ENCODE results near the gene CTNND2. TPM values are rescaled to one million over a fixed set of nuclear protein-coding genes. Genes with fewer than 3 reads are reported as not detected.

CTNND2 gene
- total RNA-seq, 1 donor from 2014 or later = 13.9 TPM

GRCh38 chr5:11584017-11584416 is 320.2 kb downstream of the CTNND2 start:
- no peak overlapping the region for H3K4me3 ChIP-seq
- H3K9ac ChIP-seq = no peak overlapping the region
- H3K4me3 Mint-ChIP-seq = no peak overlapping the region
- H3K27me3 ChIP-seq = no peaks in the 10 kb centered on the region
- no peaks in the 10 kb centered on the region for H3K9me3 ChIP-seq (ENCODE audit: low read depth)
- H3K27ac ChIP-seq = no peak overlapping the region
- TF ChIP-seq EZH2 (IDR thresholded peaks at IDR 0.05) = no peak
- TF ChIP-seq CTCF (IDR thresholded peaks at IDR 0.05) = no peak
- TF ChIP-seq EZH2phosphoT487 (IDR thresholded peaks at IDR 0.05) = no peak
- peaks cover 42% of the 10 kb centered on the region for H3K36me3 Mint-ChIP-seq
- no peak overlapping the region for H2AFZ ChIP-seq (replicated peaks)
- H3K27ac Mint-ChIP-seq = no peak overlapping the region
- no peaks in the 10 kb centered on the region for H3K36me3 ChIP-seq
- peaks cover 17% of the 10 kb centered on the region for H3K4me1 ChIP-seq
- no peaks in the 10 kb centered on the region for H3K27me3 Mint-ChIP-seq (ENCODE audit: insufficient read depth, low read depth)
- peaks cover 16% of the 10 kb centered on the region for H3K4me1 Mint-ChIP-seq
- no peak overlapping the region for H3K4me2 ChIP-seq
- H3K9me3 Mint-ChIP-seq = peaks cover 17% of the 10 kb centered on the region
- H4K20me1 ChIP-seq (ENCODE audit: low read depth) = no peaks in the 10 kb centered on the region
- H3F3A ChIP-seq (ENCODE audit: low read depth) = peaks cover 17% of the 10 kb centered on the region
- H3K79me2 ChIP-seq (ENCODE audit: low read depth) = peaks cover 28% of the 10 kb centered on the region
- DNase-seq (ENCODE audit: low spot score) = no peak

- Histone ChIP-seq H3K4me1 (no peaks in the 10 kb centered on the region), H3K27me3 (no peaks in the 10 kb centered on the region), H3K4me3 (no peak overlapping the region), H3F3A (ENCODE audit: low read depth) (no peaks in the 10 kb centered on the region), H4K20me1 (ENCODE audit: low read depth) (no peaks in the 10 kb centered on the region), H3K36me3 (no peaks in the 10 kb centered on the region), H3K9ac (no peak overlapping the region), H3K79me2 (ENCODE audit: low read depth) (no peaks in the 10 kb centered on the region), H3K9me3 (ENCODE audit: low read depth) (no peaks in the 10 kb centered on the region), H2AFZ (replicated peaks) (no peak overlapping the region), H3K4me2 (no peak overlapping the region), H3K27ac (no peak overlapping the region)
- Mint-ChIP-seq H3K36me3 (peaks cover 37% of the 10 kb centered on the region), H3K4me3 (no peak overlapping the region), H3K27me3 (ENCODE audit: insufficient read depth, low read depth) (no peaks in the 10 kb centered on the region), H3K9me3 (peaks cover 13% of the 10 kb centered on the region), H3K27ac (no peak overlapping the region), H3K4me1 (peaks cover 5% of the 10 kb centered on the region)
- DNase-seq (ENCODE audit: low spot score) = no peak
- TF ChIP-seq CTCF (IDR thresholded peaks at IDR 0.05) = no peak
- no peak for TF ChIP-seq EZH2phosphoT487 (IDR thresholded peaks at IDR 0.05)
- TF ChIP-seq EZH2 (IDR thresholded peaks at IDR 0.05) = no peak
These were observed 324.9 kb downstream of the CTNND2 start for GRCh38 chr5:11579351-11579750.

- H3F3A ChIP-seq (ENCODE audit: low read depth) = no peaks in the 10 kb centered on the region
- no peaks in the 10 kb centered on the region for H3K4me1 Mint-ChIP-seq
These were observed 329.5 kb downstream of the CTNND2 start for GRCh38 chr5:11574787-11575186.

More at GRCh38 chr5:11574787-11575186, 329.5 kb downstream of the CTNND2 start:
- no peak overlapping the region for H3K27ac ChIP-seq
- Mint-ChIP-seq H3K27ac (no peak overlapping the region), H3K4me3 (no peak overlapping the region), H3K36me3 (peaks cover 18% of the 10 kb centered on the region), H3K27me3 (ENCODE audit: insufficient read depth, low read depth) (no peaks in the 10 kb centered on the region), H3K9me3 (peaks cover 7% of the 10 kb centered on the region)
- no peaks in the 10 kb centered on the region for H4K20me1 ChIP-seq (ENCODE audit: low read depth)
- no peaks in the 10 kb centered on the region for H3K9me3 ChIP-seq (ENCODE audit: low read depth)
- no peak overlapping the region for H3K4me2 ChIP-seq
- no peak overlapping the region for H2AFZ ChIP-seq (replicated peaks)
- TF ChIP-seq EZH2phosphoT487 (IDR thresholded peaks at IDR 0.05) = no peak
- TF ChIP-seq CTCF (IDR thresholded peaks at IDR 0.05) = no peak
- TF ChIP-seq EZH2 (IDR thresholded peaks at IDR 0.05) = no peak
- DNase-seq (ENCODE audit: low spot score) = no peak
- no peaks in the 10 kb centered on the region for H3K36me3 ChIP-seq
- H3K27me3 ChIP-seq = no peaks in the 10 kb centered on the region
- H3K4me3 ChIP-seq = no peak overlapping the region
- no peaks in the 10 kb centered on the region for H3K4me1 ChIP-seq
- H3K79me2 ChIP-seq (ENCODE audit: low read depth) = no peaks in the 10 kb centered on the region
- no peak overlapping the region for H3K9ac ChIP-seq
